ENCODE results near the gene CCSAP.
"Not testable (repeated sequence)": the region's sequence is repeated elsewhere in the genome, so short reads cannot be mapped to it uniquely, and the experiment has no call there.

The CCSAP gene

DNA sequence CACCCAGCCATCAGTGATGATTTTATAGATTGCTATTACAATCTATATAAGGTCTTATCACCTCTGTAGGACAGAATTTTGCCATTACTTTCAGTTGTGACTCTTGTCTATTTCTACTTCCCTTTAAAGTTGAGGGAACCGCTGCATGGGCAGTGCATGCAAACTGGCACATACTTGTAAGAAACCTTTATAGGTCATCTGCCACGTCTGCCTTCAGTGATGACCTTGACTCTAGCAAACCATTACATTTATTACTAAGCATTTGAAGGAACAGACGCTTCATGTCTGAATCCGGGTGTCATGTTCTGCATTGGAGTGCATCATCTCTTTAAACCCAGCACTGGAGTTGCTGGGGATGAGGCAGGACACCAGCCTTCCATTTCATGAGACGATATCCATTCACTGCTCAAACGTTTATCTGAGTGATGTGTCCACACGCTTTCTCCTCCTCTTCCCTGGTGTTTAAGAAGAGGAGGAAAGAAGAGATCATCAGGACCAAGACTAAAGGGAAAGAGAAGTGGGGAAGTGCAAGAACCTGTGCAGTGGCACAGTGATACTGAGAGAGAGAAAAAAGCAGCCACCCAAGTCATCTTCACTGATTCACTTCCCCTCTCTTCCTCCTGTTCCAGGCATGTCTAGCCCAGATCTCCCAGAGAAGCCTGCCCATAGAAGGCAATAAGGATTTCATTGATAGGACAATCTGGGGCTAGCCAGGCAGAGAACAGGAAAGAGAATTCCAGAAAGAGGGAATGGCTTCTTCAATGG, 14.1 kb downstream of the CCSAP start:
- DNase-seq (ENCODE audit: low spot score) = no peak
- no peak for TF ChIP-seq CTCF (IDR thresholded peaks at IDR 0.05; ENCODE audit: extremely low read depth, insufficient read depth, missing control alignments)
- in situ Hi-C loops (cut with MboI; ENCODE audit: low pct_unique_long_range_greater_than_20kb, low sequenced_read_pairs, unreplicated experiment) = no loop called here

DNA sequence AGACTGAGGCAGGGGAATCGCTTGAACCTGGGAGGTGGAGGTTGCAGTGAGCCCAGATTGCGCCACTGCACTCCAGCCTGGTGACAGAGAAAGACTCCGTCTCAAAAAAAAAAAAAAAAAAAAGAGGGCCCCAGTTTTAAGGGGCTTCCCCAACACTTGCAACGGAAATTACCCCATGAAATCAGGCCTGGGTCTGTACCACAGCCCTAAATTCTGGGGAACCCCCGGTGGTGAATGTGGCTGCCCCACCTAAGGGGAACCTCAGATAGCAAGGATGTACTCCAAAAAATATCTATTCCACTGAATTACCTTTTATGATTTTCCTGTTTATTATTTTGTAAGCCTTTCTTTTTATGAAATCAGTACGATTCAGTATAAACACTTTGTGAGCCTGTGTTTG, 15.1 kb downstream of the CCSAP start:
- peak; percentile 40 for DNase-seq (ENCODE audit: low spot score)
- in situ Hi-C loops (cut with MboI; ENCODE audit: low pct_unique_long_range_greater_than_20kb, low sequenced_read_pairs, unreplicated experiment) = not testable (repeated sequence)

DNA sequence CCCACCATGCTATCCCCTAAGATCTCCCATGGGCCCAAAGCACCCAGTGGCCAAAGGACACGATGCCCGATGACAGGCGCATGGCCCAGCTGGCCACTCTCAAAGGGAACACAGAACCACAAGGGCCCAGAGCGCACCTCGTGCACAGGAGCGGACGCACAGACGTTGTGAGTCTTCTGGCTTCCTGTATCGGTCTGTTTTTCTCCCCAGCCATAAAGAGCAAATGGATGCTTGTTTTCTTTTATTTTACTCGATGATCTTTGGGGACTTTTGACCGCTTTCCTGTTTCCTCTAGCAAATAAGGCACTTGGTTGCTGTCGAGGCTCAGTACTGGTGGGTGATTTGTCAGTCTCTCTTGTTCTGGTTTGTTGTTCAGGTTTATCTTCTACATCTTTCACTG, 16.2 kb downstream of the CCSAP start:
- DNase-seq (ENCODE audit: low spot score) = no peak
- no peak for TF ChIP-seq CTCF (IDR thresholded peaks at IDR 0.05; ENCODE audit: extremely low read depth, insufficient read depth, missing control alignments)
- in situ Hi-C loops (cut with MboI; ENCODE audit: low pct_unique_long_range_greater_than_20kb, low sequenced_read_pairs, unreplicated experiment) = no loop called here

- DNase-seq (ENCODE audit: low spot score) = no peak
- no peak for TF ChIP-seq CTCF (IDR thresholded peaks at IDR 0.05; ENCODE audit: extremely low read depth, insufficient read depth, missing control alignments)
- in situ Hi-C loops (cut with MboI; ENCODE audit: low pct_unique_long_range_greater_than_20kb, low sequenced_read_pairs, unreplicated experiment) = no loop called here
Observed at GRCh38 chr1:229325853-229326487, 16.9 kb downstream of the CCSAP start.

- in situ Hi-C loops (cut with MboI; ENCODE audit: low pct_unique_long_range_greater_than_20kb, low sequenced_read_pairs, unreplicated experiment) = no loop called here
- no peak for DNase-seq (ENCODE audit: low spot score)
- no peak for TF ChIP-seq CTCF (IDR thresholded peaks at IDR 0.05; ENCODE audit: extremely low read depth, insufficient read depth, missing control alignments)
Observed at GRCh38 chr1:229325401-229325800, 17.4 kb downstream of the CCSAP start.

GRCh38 chr1:229323885-229324553, 18.8 kb downstream of the CCSAP start:
- in situ Hi-C loops (cut with MboI; ENCODE audit: low pct_unique_long_range_greater_than_20kb, low sequenced_read_pairs, unreplicated experiment) = no loop called here
- no peak for DNase-seq (ENCODE audit: low spot score)
- no peak for TF ChIP-seq CTCF (IDR thresholded peaks at IDR 0.05; ENCODE audit: extremely low read depth, insufficient read depth, missing control alignments)

DNA sequence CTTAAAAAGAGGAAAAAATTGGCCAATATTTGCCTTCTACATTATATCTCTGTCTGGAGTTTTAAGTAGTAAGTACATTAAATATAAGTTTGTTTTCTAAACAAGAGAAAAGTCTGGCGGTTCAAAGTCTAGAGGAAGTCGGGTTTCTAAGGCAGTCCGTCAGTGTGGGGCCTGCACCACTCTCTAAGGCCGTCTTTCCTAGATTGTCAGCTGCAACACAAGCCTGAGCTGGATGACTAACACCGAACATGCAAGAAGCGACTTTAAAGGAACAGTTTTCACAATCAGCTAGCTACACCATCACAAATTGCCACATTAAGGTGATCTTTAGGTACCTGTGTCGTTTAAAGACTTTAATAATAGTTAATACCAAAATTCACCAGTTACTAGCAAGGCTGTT, 19.6 kb downstream of the CCSAP start:
- in situ Hi-C loops (cut with MboI; ENCODE audit: low pct_unique_long_range_greater_than_20kb, low sequenced_read_pairs, unreplicated experiment) = no loop called here
- no peak for TF ChIP-seq CTCF (IDR thresholded peaks at IDR 0.05; ENCODE audit: extremely low read depth, insufficient read depth, missing control alignments)
- DNase-seq (ENCODE audit: low spot score) = no peak

Measured in GM13977 (cell line).